ENCODE data around the gene MSANTD2. TPM values are rescaled to one million over a fixed set of nuclear protein-coding genes. Genes with fewer than 3 reads are reported as not detected.

Gene MSANTD2
- total and polyA plus RNA-seq, 2 experiments from 2014 or later, result 18.7 to 34.4 TPM

- TF ChIP-seq EZH2 (IDR thresholded peaks at IDR 0.05; ENCODE audit: low read depth, unreplicated experiment) (peak; percentile 76), CTCF (conservative IDR thresholded peaks at IDR 0.05; ENCODE audit: low read depth in 2 of 2) (no peak), STAT1 (IDR thresholded peaks at IDR 0.05; ENCODE audit: unreplicated experiment) (no peak), ZNF114 (CRISPR knock-in tag; IDR thresholded peaks at IDR 0.05) (no peak), EZH2phosphoT487 (IDR thresholded peaks at IDR 0.05; ENCODE audit: unreplicated experiment) (no peak)
These were observed 47.6 kb downstream of the MSANTD2 start (continued) for GRCh38 chr11:124752471-124753102.

- Histone ChIP-seq H3K4me1 (ENCODE audit: insufficient read depth) (peaks cover 40% of the 10 kb centered on the region), H3K4me2 (peak within 1 kb of the TSS; percentile 86), H3K27me3 (ENCODE audit: insufficient read depth) (peaks cover 100% of the 10 kb centered on the region), H3K36me3 (ENCODE audit: insufficient read depth) (no peaks in the 10 kb centered on the region), H3K27ac (ENCODE audit: low read depth) (no peak within 1 kb of the TSS), H3F3A (replicated peaks; ENCODE audit: low read depth) (peaks cover 5% of the 10 kb centered on the region; the same call in 1 of the 2 replicates), H3K9me2 (ENCODE audit: insufficient read depth) (no peaks in the 10 kb centered on the region), H3K79me2 (replicated peaks; ENCODE audit: insufficient read depth) (no peaks in the 10 kb centered on the region), H2AFZ (peak within 1 kb of the TSS; percentile 96), H4K20me1 (replicated peaks; ENCODE audit: insufficient read depth) (peaks cover 20% of the 10 kb centered on the region), H3K4me3 (peak within 1 kb of the TSS; percentile 58)
- Mint-ChIP-seq H3K4me1 (peaks cover 36% of the 10 kb centered on the region), H3K9me3 (no peaks in the 10 kb centered on the region), H3K27ac (no peak within 1 kb of the TSS), H3K27me3 (ENCODE audit: insufficient read depth, low read depth, poor library complexity) (peaks cover 98% of the 10 kb centered on the region), H3K4me3 (peak within 1 kb of the TSS; percentile 73), H3K36me3 (ENCODE audit: low read depth) (no peaks in the 10 kb centered on the region)
- ATAC-seq (peak; percentile 28), DNase-seq (ENCODE audit: low spot score) (no peak)
- TF ChIP-seq EZH2 (IDR thresholded peaks at IDR 0.05; ENCODE audit: low read depth, unreplicated experiment) (peak; percentile 93), NANOG (IDR thresholded peaks at IDR 0.05; ENCODE audit: borderline replicate concordance) (no peak)
These were observed 48.3 kb downstream of the MSANTD2 start, which contains the start of gene VSIG2 for GRCh38 chr11:124751741-124752470. VSIG2 (minus strand) TSS chr11:124752255; CDS start chr11:124752137, 118 bp downstream.

GRCh38 chr11:124751391-124751740 is 48.8 kb downstream of the MSANTD2 start:
- Histone ChIP-seq H3K4me2 (peak overlapping the region; percentile 86), H4K20me1 (replicated peaks; ENCODE audit: insufficient read depth) (peaks cover 20% of the 10 kb centered on the region), H3K27ac (ENCODE audit: low read depth) (no peak overlapping the region), H3K79me2 (replicated peaks; ENCODE audit: insufficient read depth) (no peaks in the 10 kb centered on the region), H2AFZ (peak overlapping the region; percentile 96), H3K9me2 (ENCODE audit: insufficient read depth) (no peaks in the 10 kb centered on the region), H3F3A (replicated peaks; ENCODE audit: low read depth) (peaks cover 5% of the 10 kb centered on the region; the same call in 1 of the 2 replicates), H3K4me1 (ENCODE audit: insufficient read depth) (peaks cover 35% of the 10 kb centered on the region), H3K27me3 (ENCODE audit: insufficient read depth) (peaks cover 99% of the 10 kb centered on the region), H3K4me3 (peak overlapping the region; percentile 58), H3K36me3 (ENCODE audit: insufficient read depth) (no peaks in the 10 kb centered on the region)
- TF ChIP-seq POLR2AphosphoS5 (IDR thresholded peaks at IDR 0.05; ENCODE audit: low read depth), result no peak
- TF ChIP-seq EZH2phosphoT487 (IDR thresholded peaks at IDR 0.05; ENCODE audit: unreplicated experiment), result peak; percentile 69
- no peak for TF ChIP-seq CTCF (conservative IDR thresholded peaks at IDR 0.05; ENCODE audit: low read depth in 2 of 2)
- TF ChIP-seq EZH2 (IDR thresholded peaks at IDR 0.05; ENCODE audit: low read depth, unreplicated experiment), result peak; percentile 83
- no peak for TF ChIP-seq STAT1 (IDR thresholded peaks at IDR 0.05; ENCODE audit: unreplicated experiment)
- DNase-seq (ENCODE audit: low spot score), result peak; percentile 63
- Mint-ChIP-seq H3K27me3 (ENCODE audit: insufficient read depth, low read depth, poor library complexity) (peaks cover 98% of the 10 kb centered on the region), H3K36me3 (ENCODE audit: low read depth) (no peaks in the 10 kb centered on the region), H3K4me1 (peaks cover 31% of the 10 kb centered on the region), H3K9me3 (no peaks in the 10 kb centered on the region), H3K27ac (no peak overlapping the region), H3K4me3 (peak overlapping the region; percentile 58)
- peak; percentile 3 for ATAC-seq
